Effector CD8-positive, alpha-beta T cell (primary cell): ENCODE measurements around the gene ATCAY.
"Not testable (repeated sequence)": the region's sequence is repeated elsewhere in the genome, so short reads cannot be mapped to it uniquely, and the experiment has no call there.

ENCODE experiments used
- DNase-seq: peaks from one replicate; lab custom pipeline; 2025; lab: John Stamatoyannopoulos, UW

ATCAY gene

GRCh38 chr19:3902317-3902973 lies 22.0 kb downstream of the ATCAY start:
- no peak for DNase-seq

- DNase-seq, result no peak
Observed at GRCh38 chr19:3904233-3904632, 23.7 kb downstream of the ATCAY start.

GRCh38 chr19:3907626-3908265 lies 27.3 kb downstream of the ATCAY start:
- DNase-seq, result no peak

- no peak for DNase-seq
Observed at GRCh38 chr19:3908266-3909054, 28.0 kb downstream of the ATCAY start.

GRCh38 chr19:3910105-3910504 lies 29.6 kb downstream of the ATCAY start:
- no peak for DNase-seq

GRCh38 chr19:3914199-3914598 lies 33.7 kb downstream of the ATCAY start:
- no peak for DNase-seq

GRCh38 chr19:3916033-3916432 lies 35.5 kb downstream of the ATCAY start:
- DNase-seq, result no peak

GRCh38 chr19:3919793-3920192 lies 39.3 kb downstream of the ATCAY start:
- no peak for DNase-seq

- DNase-seq, result no peak
Observed at GRCh38 chr19:3923096-3923758, 42.7 kb downstream of the ATCAY start.

- DNase-seq, result no peak
Observed at GRCh38 chr19:3923912-3924311, 43.4 kb downstream of the ATCAY start.

GRCh38 chr19:3931041-3931440 lies 50.6 kb downstream of the ATCAY start:
- DNase-seq, result no peak

- no peak for DNase-seq
Observed at GRCh38 chr19:3932931-3933810, 52.7 kb downstream of the ATCAY start, which contains the start of gene NMRK2. Gene NMRK2 (plus strand): TSS chr19:3933069. CDS start chr19:3933672, 603 bp downstream.

- no peak for DNase-seq
Observed at GRCh38 chr19:3936506-3937442, 56.3 kb downstream of the ATCAY start.

- DNase-seq, result not testable (repeated sequence)
Observed at GRCh38 chr19:3938300-3938950, 57.9 kb downstream of the ATCAY start.

GRCh38 chr19:3942790-3943409 lies 62.4 kb downstream of the ATCAY start:
- no peak for DNase-seq

GRCh38 chr19:3944018-3944721 lies 63.7 kb downstream of the ATCAY start:
- no peak for DNase-seq

GRCh38 chr19:3945838-3946237 lies 65.4 kb downstream of the ATCAY start:
- DNase-seq, result no peak

- not testable (repeated sequence) for DNase-seq
Observed at GRCh38 chr19:3947316-3947933, 66.9 kb downstream of the ATCAY start.
